HEK293T (cell line): ENCODE data around the gene CNGA4.
"Not testable (repeated sequence)": the region's sequence is repeated elsewhere in the genome, so short reads cannot be mapped to it uniquely, and the experiment has no call there.

ENCODE experiments used
- CTCF ChIA-PET: fragments of 350-600 bp; formaldehyde crosslinking; extraction: SDS; loops from one replicate; lab custom pipeline; 2021; ENCODE audit warnings: antibody characterized with exemption, inconsistent platforms; lab: Yijun Ruan, JAX
- POLR2A ChIA-PET: fragments of 350-600 bp; formaldehyde crosslinking; extraction: SDS; loops from one replicate; lab custom pipeline; 2020; ENCODE audit warnings: antibody characterized with exemption, inconsistent platforms; lab: Yijun Ruan, JAX
- DNase-seq: peaks from one replicate; pipeline ENCODE4 v3.0.0; 2012; ENCODE audit warnings: mixed read lengths; ENCODE audit errors: extremely low spot score
- ARNT ChIP-seq: fragments of 450-650 bp; IDR thresholded peaks from 2 replicates; pipeline ENCODE4 v1.6.1; 2017; ENCODE audit warnings: mild to moderate bottlenecking
- BHLHE40 ChIP-seq: fragments of 450-650 bp; IDR thresholded peaks from 2 replicates; pipeline ENCODE4 v1.6.1; 2016; ENCODE audit warnings: mild to moderate bottlenecking, moderate library complexity, borderline replicate concordance
- CTBP1 ChIP-seq: fragments of 450-650 bp; IDR thresholded peaks from 2 replicates; pipeline ENCODE4 v1.6.1; 2016; ENCODE audit warnings: borderline replicate concordance
- ELF4 ChIP-seq: fragments of 450-650 bp; IDR thresholded peaks from 2 replicates; pipeline ENCODE4 v1.6.1; 2017; ENCODE audit warnings: antibody characterized with exemption
- FOXA1 ChIP-seq: fragments of 450-650 bp; IDR thresholded peaks from 2 replicates; pipeline ENCODE4 v1.6.1; 2016; ENCODE audit warnings: mild to moderate bottlenecking
- FOXK2 ChIP-seq: fragments of 450-650 bp; IDR thresholded peaks from 2 replicates; pipeline ENCODE4 v1.6.1; 2016; ENCODE audit warnings: mild to moderate bottlenecking
- FOXM1 ChIP-seq: fragments of 450-650 bp; IDR thresholded peaks from 2 replicates; pipeline ENCODE4 v1.6.1; 2017; ENCODE audit warnings: mild to moderate bottlenecking, borderline replicate concordance
- HDGF ChIP-seq: fragments of 450-650 bp; IDR thresholded peaks from 2 replicates; pipeline ENCODE4 v1.6.1; 2017; ENCODE audit warnings: antibody characterized with exemption, borderline replicate concordance
- L3MBTL2 ChIP-seq: fragments of 450-650 bp; conservative IDR thresholded peaks from 2 replicates; pipeline ENCODE4 v1.6.1; 2016; ENCODE audit warnings: mild to moderate bottlenecking
- LEF1 ChIP-seq: fragments of 450-650 bp; IDR thresholded peaks from 2 replicates; pipeline ENCODE4 v1.6.1; 2017; ENCODE audit warnings: mild to moderate bottlenecking, borderline replicate concordance
- NFRKB ChIP-seq: fragments of 450-650 bp; IDR thresholded peaks from 2 replicates; pipeline ENCODE4 v1.6.1; 2016; ENCODE audit warnings: mild to moderate bottlenecking, moderate library complexity
- SP1 ChIP-seq: fragments of 450-650 bp; IDR thresholded peaks from 2 replicates; pipeline ENCODE4 v1.6.1; 2017
- SUZ12 ChIP-seq: fragments of 450-650 bp; IDR thresholded peaks from 2 replicates; pipeline ENCODE4 v1.6.1; 2016; ENCODE audit warnings: mild to moderate bottlenecking
- TARDBP ChIP-seq: fragments of 450-650 bp; IDR thresholded peaks from 2 replicates; pipeline ENCODE4 v1.6.1; 2016
- ZNF384 ChIP-seq: fragments of 450-650 bp; IDR thresholded peaks from 2 replicates; pipeline ENCODE4 v1.6.1; 2016
- TF ChIP-seq, protein P1 (sequence below): fragments of 450-650 bp; IDR thresholded peaks from 2 replicates; pipeline ENCODE4 v1.6.1; 2016

CNGA4 gene

DNA sequence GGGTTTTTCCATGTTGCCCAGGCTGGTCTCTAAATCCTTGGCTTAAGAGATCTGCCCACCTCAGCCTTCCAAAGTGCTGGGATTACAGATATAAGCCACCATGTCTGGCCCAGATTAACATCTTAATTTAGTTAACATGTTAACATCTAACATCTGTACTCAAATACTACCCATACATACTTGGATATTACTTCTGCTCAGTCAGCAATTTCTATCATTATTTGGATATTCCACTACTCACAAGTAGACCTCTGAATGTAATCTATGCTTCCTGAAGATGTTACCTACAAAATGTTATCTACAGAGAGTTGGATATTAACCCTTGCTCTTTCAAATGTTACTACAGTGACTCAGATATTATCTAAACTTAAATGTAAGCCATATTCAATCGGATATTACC lies 24.8 kb downstream of the CNGA4 start:
- TF ChIP-seq LEF1 (no peak), ARNT (no peak), HDGF (no peak), ELF4 (no peak), FOXA1 (no peak), L3MBTL2 (no peak), CTBP1 (no peak), TARDBP (no peak)
- TF ChIP-seq, protein P1, sequence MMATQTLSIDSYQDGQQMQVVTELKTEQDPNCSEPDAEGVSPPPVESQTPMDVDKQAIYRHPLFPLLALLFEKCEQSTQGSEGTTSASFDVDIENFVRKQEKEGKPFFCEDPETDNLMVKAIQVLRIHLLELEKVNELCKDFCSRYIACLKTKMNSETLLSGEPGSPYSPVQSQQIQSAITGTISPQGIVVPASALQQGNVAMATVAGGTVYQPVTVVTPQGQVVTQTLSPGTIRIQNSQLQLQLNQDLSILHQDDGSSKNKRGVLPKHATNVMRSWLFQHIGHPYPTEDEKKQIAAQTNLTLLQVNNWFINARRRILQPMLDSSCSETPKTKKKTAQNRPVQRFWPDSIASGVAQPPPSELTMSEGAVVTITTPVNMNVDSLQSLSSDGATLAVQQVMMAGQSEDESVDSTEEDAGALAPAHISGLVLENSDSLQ = no peak
- no peak for DNase-seq
- POLR2A ChIA-PET = no interaction called here
- CTCF ChIA-PET = no interaction called here

DNA sequence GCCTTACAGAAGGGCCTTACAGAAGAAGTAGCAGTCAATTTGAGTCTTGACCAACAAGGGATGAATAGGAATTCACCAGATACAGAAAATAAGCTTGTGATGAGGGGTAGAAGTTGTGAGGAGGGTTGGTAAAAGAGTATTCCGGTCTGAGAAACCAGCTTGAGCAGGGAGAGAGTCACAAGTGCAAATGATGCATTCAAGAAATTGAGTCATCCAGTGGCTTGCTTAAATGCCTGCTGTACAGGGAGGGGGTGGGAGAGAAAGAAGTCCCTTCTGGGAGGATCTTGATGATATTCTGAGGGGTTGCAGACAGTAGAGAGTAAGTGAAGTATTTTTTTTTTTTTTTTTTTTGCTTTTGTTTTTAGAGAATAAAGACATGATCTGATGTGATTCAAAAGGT lies 29.9 kb downstream of the CNGA4 start:
- no peak for TF ChIP-seq TARDBP
- no peak for TF ChIP-seq FOXK2
- no peak for TF ChIP-seq L3MBTL2
- TF ChIP-seq LEF1 = no peak
- no peak for TF ChIP-seq FOXM1
- no peak for TF ChIP-seq ELF4
- no peak for TF ChIP-seq NFRKB
- TF ChIP-seq HDGF = no peak
- no peak for TF ChIP-seq BHLHE40
- no peak for TF ChIP-seq ZNF384
- TF ChIP-seq ARNT = no peak
- no peak for TF ChIP-seq SP1
- no peak for TF ChIP-seq SUZ12
- TF ChIP-seq FOXA1 = no peak
- ChIA-PET CTCF (interaction anchor here (0.6 kb wide), 1 partner anchor 17 kb away, joined by 3 read pairs; no protein-coding TSS in a partner anchor), POLR2A (no interaction called here)
- no peak for DNase-seq

DNA sequence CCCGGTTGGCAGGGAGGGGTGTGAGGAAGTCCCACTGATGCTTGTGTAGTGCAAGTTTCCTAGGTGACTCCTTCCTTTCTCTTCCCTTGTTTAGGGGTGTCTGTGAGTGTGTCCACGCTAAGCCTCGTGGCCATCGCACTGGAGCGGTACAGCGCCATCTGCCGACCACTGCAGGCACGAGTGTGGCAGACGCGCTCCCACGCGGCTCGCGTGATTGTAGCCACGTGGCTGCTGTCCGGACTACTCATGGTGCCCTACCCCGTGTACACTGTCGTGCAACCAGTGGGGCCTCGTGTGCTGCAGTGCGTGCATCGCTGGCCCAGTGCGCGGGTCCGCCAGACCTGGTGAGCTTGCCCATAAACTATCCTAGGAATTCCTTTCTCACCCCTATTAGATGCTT lies 31.1 kb downstream of the CNGA4 start:
- no peak for DNase-seq
- ChIA-PET POLR2A (no interaction called here), CTCF (no interaction called here)
- TF ChIP-seq SUZ12 = no peak

DNA sequence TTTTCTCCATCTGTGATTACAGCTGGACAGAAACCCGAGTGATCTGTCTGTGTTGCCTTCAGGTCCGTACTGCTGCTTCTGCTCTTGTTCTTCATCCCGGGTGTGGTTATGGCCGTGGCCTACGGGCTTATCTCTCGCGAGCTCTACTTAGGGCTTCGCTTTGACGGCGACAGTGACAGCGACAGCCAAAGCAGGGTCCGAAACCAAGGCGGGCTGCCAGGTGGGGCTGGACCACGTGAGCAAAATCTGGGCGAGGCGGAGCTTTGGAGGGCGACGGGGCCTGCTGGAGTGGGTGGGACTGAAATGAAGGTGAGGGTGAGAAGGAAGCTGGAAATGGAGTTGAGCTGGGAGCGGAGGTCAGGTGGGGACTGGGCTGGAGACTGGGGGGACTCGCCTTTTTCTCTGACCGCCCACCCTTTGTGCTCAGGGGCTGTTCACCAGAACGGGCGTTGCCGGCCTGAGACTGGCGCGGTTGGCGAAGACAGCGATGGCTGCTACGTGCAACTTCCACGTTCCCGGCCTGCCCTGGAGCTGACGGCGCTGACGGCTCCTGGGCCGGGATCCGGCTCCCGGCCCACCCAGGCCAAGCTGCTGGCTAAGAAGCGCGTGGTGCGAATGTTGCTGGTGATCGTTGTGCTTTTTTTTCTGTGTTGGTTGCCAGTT lies 31.8 kb downstream of the CNGA4 start:
- TF ChIP-seq NFRKB (no peak), FOXA1 (no peak), FOXK2 (no peak), SUZ12 (no peak), FOXM1 (no peak)
- CTCF ChIA-PET = no interaction called here
- no peak for DNase-seq
- POLR2A ChIA-PET = no interaction called here

DNA sequence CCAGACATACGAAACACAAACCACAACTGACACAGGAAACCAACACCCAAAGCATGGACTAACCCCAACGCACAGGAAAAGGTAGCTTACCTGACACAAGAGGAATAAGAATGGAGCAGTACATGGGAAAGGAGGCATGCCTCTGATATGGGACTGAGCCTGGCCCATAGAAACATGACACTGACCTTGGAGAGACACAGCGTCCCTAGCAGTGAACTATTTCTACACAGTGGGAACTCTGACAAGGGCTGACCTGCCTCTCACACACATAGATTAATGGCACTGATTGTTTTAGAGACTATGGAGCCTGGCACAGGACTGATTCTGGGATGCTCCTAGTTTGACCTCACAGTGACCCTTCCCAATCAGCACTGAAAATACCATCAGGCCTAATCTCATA lies 32.7 kb downstream of the CNGA4 start:
- POLR2A ChIA-PET = no interaction called here
- CTCF ChIA-PET = no interaction called here
- no peak for DNase-seq

DNA sequence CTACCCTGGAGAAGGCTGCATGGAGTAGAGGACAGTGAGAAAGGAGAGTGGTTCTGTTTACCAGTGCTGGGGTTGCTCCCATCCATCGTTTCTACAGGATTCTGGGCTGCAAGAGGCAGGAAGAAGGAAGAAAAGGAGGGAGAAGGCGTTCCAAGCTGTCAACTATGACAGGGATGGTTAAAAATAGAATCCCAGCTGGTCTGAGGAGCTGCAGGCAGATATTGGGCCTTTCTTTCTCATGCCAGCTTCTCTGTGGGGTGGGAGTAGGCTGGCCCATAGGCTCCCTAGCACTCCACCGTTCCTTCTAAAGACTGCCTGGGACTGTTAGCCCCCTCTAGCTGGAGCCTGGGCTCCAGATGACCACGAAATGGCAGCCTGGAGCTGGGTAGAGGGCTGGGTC lies 34.3 kb downstream of the CNGA4 start:
- TF ChIP-seq ELF4 (no peak), L3MBTL2 (no peak), SUZ12 (no peak), BHLHE40 (no peak), NFRKB (no peak), FOXM1 (no peak), LEF1 (no peak), FOXK2 (no peak), ARNT (no peak), FOXA1 (no peak), SP1 (no peak), HDGF (no peak), TARDBP (no peak)
- TF ChIP-seq, protein P1 = no peak
- CTCF ChIA-PET = interaction anchor here (1.0 kb wide), 1 partner anchor 44 kb away, joined by 4 read pairs; no protein-coding TSS in a partner anchor
- DNase-seq = no peak
- POLR2A ChIA-PET = no interaction called here

More for the DNA sequence above, 32.7 kb downstream of the CNGA4 start:
- no peak for TF ChIP-seq FOXK2
- no peak for TF ChIP-seq HDGF
- no peak for TF ChIP-seq FOXM1

DNA sequence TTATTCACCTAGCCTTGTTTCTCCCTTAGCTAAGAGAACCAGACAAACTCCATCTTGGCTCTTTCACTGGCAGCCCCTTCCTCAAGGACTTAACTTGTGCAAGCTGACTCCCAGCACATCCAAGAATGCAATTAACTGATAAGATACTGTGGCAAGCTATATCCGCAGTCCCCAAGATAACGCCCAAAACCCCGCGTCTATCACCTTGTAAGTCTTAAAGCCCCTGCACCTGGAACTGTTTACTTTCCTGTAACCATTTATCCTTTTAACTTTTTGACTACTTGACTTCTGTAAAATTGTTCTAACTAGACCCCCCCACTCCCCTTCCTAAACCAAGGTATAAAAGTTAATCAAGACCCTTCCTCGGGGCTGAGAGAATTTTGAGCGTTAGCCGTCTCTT lies 41.9 kb downstream of the CNGA4 start:
- DNase-seq, CTCF ChIA-PET, POLR2A ChIA-PET: not testable (repeated sequence)

DNA sequence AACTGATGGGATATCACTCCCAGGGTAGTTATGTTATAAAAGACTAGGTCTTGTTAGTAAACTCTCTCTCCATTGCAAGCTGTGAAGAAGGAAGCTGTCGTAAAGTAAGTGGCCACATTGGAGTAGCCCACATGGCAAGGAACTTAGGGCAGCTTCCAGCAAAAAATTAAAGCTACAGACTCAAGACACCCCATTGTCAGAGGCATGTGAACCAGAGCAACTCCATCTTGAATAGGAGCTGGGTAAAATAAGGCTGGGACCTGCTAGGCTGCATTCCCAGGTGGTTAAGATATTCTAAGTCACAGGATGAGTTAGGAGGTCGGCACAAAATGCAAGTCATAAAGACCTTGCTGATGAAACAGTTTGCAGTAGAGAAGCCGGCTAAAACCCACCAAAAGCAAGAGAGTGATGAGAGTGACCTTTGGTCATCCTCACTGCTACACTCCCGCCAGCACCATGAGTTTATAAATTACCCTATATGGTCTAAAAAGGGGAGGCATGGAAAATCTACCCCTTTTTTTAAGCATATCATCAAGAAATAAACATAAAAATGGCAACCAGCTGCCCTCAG lies 44.6 kb downstream of the CNGA4 start:
- TF ChIP-seq SUZ12 (no peak), FOXA1 (no peak), NFRKB (no peak), HDGF (no peak), FOXM1 (no peak), CTBP1 (no peak), L3MBTL2 (no peak), BHLHE40 (no peak), LEF1 (no peak)
- TF ChIP-seq, protein P1 = no peak
- ChIA-PET POLR2A (no interaction called here), CTCF (interaction anchor here (0.6 kb wide), 1 partner anchor 348 kb away, joined by 3 read pairs; no protein-coding TSS in a partner anchor)
- DNase-seq = no peak
